Activated CD4-positive, alpha-beta T cell treated with anti-CD3 and anti-CD28 coated beads, Interleukin-2, Interleukin-6, amounts not matched to agents 100 ng/mL and 50 ng/mL, durations not matched to agents 16 hours and 8 hours (primary cell): Measurements from ENCODE around the gene WDCP.
A peak's percentile ranks its signal among the peaks of the same experiment; 100 is the strongest.
"Not testable (repeated sequence)": the region's sequence is repeated elsewhere in the genome, so short reads cannot be mapped to it uniquely, and the experiment has no call there.

Source experiments
- DNase-seq: peaks from one replicate; pipeline ENCODE4 v3.0.0-alpha.2; 2020

Gene WDCP

GRCh38 chr2:24058564-24059271 is 11.5 kb upstream of the WDCP start:
- DNase-seq: no peak

- DNase-seq: no peak
Measured at GRCh38 chr2:24055750-24056149, 8.6 kb upstream of the WDCP start.

GRCh38 chr2:24054366-24055010 is 7.3 kb upstream of the WDCP start:
- no peak for DNase-seq

- DNase-seq: no peak
Measured at GRCh38 chr2:24052951-24053350, 5.8 kb upstream of the WDCP start.

GRCh38 chr2:24051833-24052232 is 4.6 kb upstream of the WDCP start:
- DNase-seq: no peak

GRCh38 chr2:24050041-24050979 is 3.1 kb upstream of the WDCP start:
- DNase-seq: peak; percentile 2

- DNase-seq: peak; percentile 65
Measured at GRCh38 chr2:24049485-24050021, 2.4 kb upstream of the WDCP start, which contains the start of gene FKBP1B. FKBP1B (plus strand) TSS chr2:24049741; CDS start chr2:24049850, 109 bp downstream.

GRCh38 chr2:24048769-24049484 is 1.7 kb upstream of the WDCP start:
- DNase-seq: no peak

- no peak for DNase-seq
Measured at GRCh38 chr2:24047703-24048033, 477 bp upstream of the WDCP start.

- DNase-seq: no peak
Measured at GRCh38 chr2:24046599-24046929, 627 bp downstream of the WDCP start.

GRCh38 chr2:24045511-24046508 is 1.4 kb downstream of the WDCP start:
- DNase-seq: no peak

GRCh38 chr2:24043133-24043532 is 4.1 kb downstream of the WDCP start:
- not testable (repeated sequence) for DNase-seq

- DNase-seq: no peak
Measured at GRCh38 chr2:24040511-24040910, 6.7 kb downstream of the WDCP start.

- no peak for DNase-seq
Measured at GRCh38 chr2:24038786-24039499, 8.2 kb downstream of the WDCP start.

- no peak for DNase-seq
Measured at GRCh38 chr2:24026233-24026632, 21.0 kb downstream of the WDCP start.

- DNase-seq: no peak
Measured at GRCh38 chr2:24024996-24025663, 22.1 kb downstream of the WDCP start.

- DNase-seq: no peak
Measured at GRCh38 chr2:24024018-24024417, 23.2 kb downstream of the WDCP start.

GRCh38 chr2:24022975-24023575 is 24.1 kb downstream of the WDCP start:
- DNase-seq: no peak

- DNase-seq: no peak
Measured at GRCh38 chr2:24022324-24022974, 24.7 kb downstream of the WDCP start.
